Measurements from ENCODE around the gene SYNJ2. TPM values are rescaled to one million over a fixed set of nuclear protein-coding genes. Genes with fewer than 3 reads are reported as not detected.
A peak's percentile ranks its signal among the peaks of the same experiment; 100 is the strongest.
"Not testable (repeated sequence)": the region's sequence is repeated elsewhere in the genome, so short reads cannot be mapped to it uniquely, and the experiment has no call there.

SYNJ2 gene
- total RNA-seq, 2 experiments from 2014 or later, result 28.6 to 30.1 TPM

- H3K36me3 Mint-ChIP-seq (ENCODE audit: low read depth), result peaks cover 63% of the 10 kb centered on the region
- peaks cover 13% of the 10 kb centered on the region for H3K9me3 Mint-ChIP-seq (ENCODE audit: low read depth)
- H3K27ac Mint-ChIP-seq, result peak overlapping the region; percentile 72
- peak overlapping the region; percentile 13 for H3K4me3 Mint-ChIP-seq
- peaks cover under 1% of the 10 kb centered on the region for H3K27me3 Mint-ChIP-seq
- DNase-seq (peak; percentile 70), ATAC-seq (peak; percentile 58)
- intact Hi-C loops (cut with DNase I, micrococcal nuclease), result loop anchor here in 1 of 2 experiments (5.0 kb wide), 1 partner anchor 183 kb away; no protein-coding TSS in a partner anchor
- peaks cover 37% of the 10 kb centered on the region for H3K4me1 Mint-ChIP-seq
- CTCF ChIA-PET, result interaction anchor here (0.6 to 4.1 kb wide), 4 partner anchors 16 to 320 kb away, joined by 3 to 14 read pairs (median 5); partner anchors contain the start of gene SYNJ2
- POLR2A ChIA-PET, result no interaction called here
These were observed 36.4 kb upstream of the SYNJ2 start for GRCh38 chr6:157944983-157945931.

GRCh38 chr6:157946053-157946617 is 35.5 kb upstream of the SYNJ2 start:
- intact Hi-C loops (cut with DNase I, micrococcal nuclease), result no loop called here
- H3K27ac Mint-ChIP-seq, result peak overlapping the region; percentile 72
- no peak overlapping the region for H3K4me3 Mint-ChIP-seq
- H3K36me3 Mint-ChIP-seq (ENCODE audit: low read depth), result peaks cover 54% of the 10 kb centered on the region
- ChIA-PET CTCF (interaction anchor here (0.8 to 4.1 kb wide), 8 partner anchors 11 to 631 kb away, joined by 3 to 14 read pairs (median 4); partner anchors contain the start of gene SYNJ2), POLR2A (interaction anchor here (0.7 kb wide), 1 partner anchor 21 kb away, joined by 3 read pairs; no protein-coding TSS in a partner anchor)
- peaks cover 2% of the 10 kb centered on the region for H3K27me3 Mint-ChIP-seq
- H3K9me3 Mint-ChIP-seq (ENCODE audit: low read depth), result peaks cover 18% of the 10 kb centered on the region
- no peak for ATAC-seq
- DNase-seq, result no peak
- H3K4me1 Mint-ChIP-seq, result peaks cover 29% of the 10 kb centered on the region

DNA sequence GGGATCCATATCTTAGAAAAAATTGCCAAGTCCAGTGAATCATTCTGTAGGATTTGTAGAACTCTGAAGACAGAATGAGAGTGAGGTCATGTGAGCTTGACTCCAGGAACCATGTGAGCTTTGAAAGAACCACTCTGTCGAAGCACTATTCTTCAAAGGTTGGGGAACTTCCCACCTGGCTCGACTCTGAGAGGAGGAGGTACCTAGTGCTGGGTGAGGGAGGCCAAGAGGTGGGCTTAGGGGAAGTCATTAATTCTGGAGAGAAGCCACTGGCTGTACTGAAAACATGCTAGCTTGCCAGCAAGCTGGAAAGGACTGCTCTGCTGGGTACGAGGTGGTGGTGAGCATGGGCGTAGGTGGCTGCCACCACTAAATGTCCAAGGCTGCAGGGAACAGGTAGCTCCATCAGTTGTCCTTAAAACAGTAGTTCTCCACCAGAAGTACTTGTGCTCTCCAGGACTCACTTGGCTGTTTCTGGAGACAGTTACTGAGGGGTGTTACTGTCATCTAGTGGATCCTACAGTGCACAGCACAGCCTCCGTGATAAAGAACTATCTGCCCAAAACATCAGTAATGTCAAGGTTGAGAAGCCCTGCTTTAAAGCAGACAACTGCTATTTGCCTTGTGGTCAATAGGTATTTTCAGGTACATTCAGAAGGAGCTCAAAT is 34.7 kb upstream of the SYNJ2 start:
- CTCF ChIA-PET, result interaction anchor here (0.6 to 4.1 kb wide), 17 partner anchors 10 to 649 kb away, joined by 3 to 14 read pairs (median 3); partner anchors contain the start of gene SYNJ2
- Mint-ChIP-seq H3K9me3 (ENCODE audit: low read depth) (peaks cover 19% of the 10 kb centered on the region), H3K27me3 (peaks cover 2% of the 10 kb centered on the region), H3K36me3 (ENCODE audit: low read depth) (peaks cover 45% of the 10 kb centered on the region), H3K27ac (no peak overlapping the region), H3K4me3 (no peak overlapping the region), H3K4me1 (peaks cover 28% of the 10 kb centered on the region)
- POLR2A ChIA-PET, result interaction anchor here (0.7 kb wide), 1 partner anchor 20 kb away, joined by 3 read pairs; no protein-coding TSS in a partner anchor
- no peak for DNase-seq
- ATAC-seq, result peak; percentile 64
- intact Hi-C loops (cut with DNase I, micrococcal nuclease), result no loop called here

DNA sequence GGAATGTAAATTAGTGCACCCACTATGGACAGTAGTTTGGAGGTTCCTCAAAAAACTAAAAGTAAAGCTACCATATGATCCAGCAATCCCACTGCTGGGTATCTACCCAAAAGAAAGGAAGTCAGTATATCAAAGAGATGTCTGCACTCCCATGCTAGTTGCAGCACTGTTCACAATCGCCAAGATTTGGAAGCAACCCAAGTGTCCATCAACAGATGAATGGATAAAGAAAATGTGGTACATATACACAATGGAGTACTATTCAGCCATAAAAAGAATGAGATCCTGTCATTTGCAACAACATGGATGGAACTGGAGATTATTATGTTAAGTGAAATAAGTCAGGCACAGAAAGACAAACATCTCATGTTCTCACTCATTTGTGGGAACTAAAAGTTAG is 30.8 kb upstream of the SYNJ2 start:
- POLR2A ChIA-PET; H3K4me3 Mint-ChIP-seq; ATAC-seq; intact Hi-C loops (cut with DNase I, micrococcal nuclease); H3K27ac Mint-ChIP-seq; DNase-seq; H3K27me3 Mint-ChIP-seq: not testable (repeated sequence)
- peaks cover 14% of the 10 kb centered on the region for H3K9me3 Mint-ChIP-seq (ENCODE audit: low read depth)
- H3K4me1 Mint-ChIP-seq, result peaks cover 12% of the 10 kb centered on the region
- CTCF ChIA-PET, result interaction anchor here (0.9 kb wide), 1 partner anchor 12 kb away, joined by 4 read pairs; no protein-coding TSS in a partner anchor
- H3K36me3 Mint-ChIP-seq (ENCODE audit: low read depth), result peaks cover 12% of the 10 kb centered on the region

GRCh38 chr6:157951828-157952227 is 29.8 kb upstream of the SYNJ2 start:
- Mint-ChIP-seq H3K9me3 (ENCODE audit: low read depth) (peaks cover 14% of the 10 kb centered on the region), H3K36me3 (ENCODE audit: low read depth) (peaks cover 4% of the 10 kb centered on the region), H3K27me3 (peaks cover 2% of the 10 kb centered on the region), H3K4me3 (no peak overlapping the region), H3K27ac (no peak overlapping the region), H3K4me1 (peaks cover 3% of the 10 kb centered on the region)
- intact Hi-C loops (cut with DNase I, micrococcal nuclease), result no loop called here
- ChIA-PET POLR2A (no interaction called here), CTCF (interaction anchor here (0.8 to 0.9 kb wide), 2 partner anchors 105 to 367 kb away, joined by 3 to 4 read pairs; no protein-coding TSS in a partner anchor)
- DNase-seq (no peak), ATAC-seq (no peak)

DNA sequence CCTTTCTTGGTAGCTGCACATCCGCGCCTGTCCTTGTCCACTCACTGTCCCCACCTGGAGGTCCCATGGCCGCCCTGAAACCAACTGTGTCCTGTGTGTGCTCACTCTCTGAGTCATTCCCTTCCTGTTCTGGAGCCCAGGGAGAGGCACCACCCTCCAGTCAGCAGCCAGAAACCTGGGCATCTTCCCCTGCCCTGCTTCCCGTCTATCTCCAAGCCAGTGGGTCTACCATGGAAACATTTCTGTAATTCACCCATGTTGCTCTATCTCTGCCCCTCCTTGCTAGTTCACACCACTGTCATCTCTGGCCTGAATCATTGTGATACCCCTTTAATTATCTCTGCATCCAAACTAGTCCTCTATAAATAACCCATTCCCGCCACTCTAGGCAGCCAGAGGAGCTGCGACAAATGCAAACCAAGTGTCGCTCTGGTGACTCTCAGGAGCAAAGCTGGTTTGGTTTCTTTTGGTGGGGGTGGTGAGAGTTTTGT is 28.8 kb upstream of the SYNJ2 start:
- CTCF ChIA-PET, result no interaction called here
- ATAC-seq (no peak), DNase-seq (no peak)
- intact Hi-C loops (cut with DNase I, micrococcal nuclease), result no loop called here
- no peaks in the 10 kb centered on the region for H3K4me1 Mint-ChIP-seq
- peaks cover 14% of the 10 kb centered on the region for H3K9me3 Mint-ChIP-seq (ENCODE audit: low read depth)
- H3K27me3 Mint-ChIP-seq, result peaks cover 2% of the 10 kb centered on the region
- no peak overlapping the region for H3K27ac Mint-ChIP-seq
- H3K36me3 Mint-ChIP-seq (ENCODE audit: low read depth), result no peaks in the 10 kb centered on the region
- no peak overlapping the region for H3K4me3 Mint-ChIP-seq
- POLR2A ChIA-PET, result no interaction called here

DNA sequence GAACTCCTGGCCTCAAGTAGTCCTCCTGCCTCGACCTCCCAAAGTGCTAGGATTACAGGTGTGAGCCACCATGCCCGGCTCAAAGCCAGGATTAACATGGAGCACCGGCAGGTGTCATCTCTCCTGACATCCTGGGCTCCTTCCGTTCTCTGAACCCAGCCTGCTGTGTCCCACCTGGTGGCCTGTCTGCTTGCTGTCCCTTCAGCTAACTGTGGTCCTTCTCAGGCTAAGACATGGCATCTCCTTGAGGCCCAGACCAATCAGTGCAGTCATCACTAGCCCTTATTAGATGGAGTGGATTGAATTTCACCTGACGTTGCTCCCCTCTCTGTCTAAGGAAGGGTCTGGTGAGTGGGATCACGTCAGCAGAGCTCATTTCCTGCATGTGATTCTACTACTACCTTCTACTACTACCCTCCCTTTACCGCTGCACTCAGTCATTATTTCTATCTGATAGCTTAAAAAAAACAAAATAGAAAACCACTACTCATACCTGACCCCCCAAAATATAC is 28.0 kb upstream of the SYNJ2 start:
- H3K36me3 Mint-ChIP-seq (ENCODE audit: low read depth), result peaks cover 2% of the 10 kb centered on the region
- intact Hi-C loops (cut with DNase I, micrococcal nuclease), result no loop called here
- no peak overlapping the region for H3K4me3 Mint-ChIP-seq
- ChIA-PET CTCF (interaction anchor here (1.2 to 1.3 kb wide), 2 partner anchors 119 to 679 kb away, joined by 3 read pairs; no protein-coding TSS in a partner anchor), POLR2A (no interaction called here)
- ATAC-seq (no peak), DNase-seq (no peak)
- H3K4me1 Mint-ChIP-seq, result no peaks in the 10 kb centered on the region
- no peak overlapping the region for H3K27ac Mint-ChIP-seq
- peaks cover 2% of the 10 kb centered on the region for H3K27me3 Mint-ChIP-seq
- H3K9me3 Mint-ChIP-seq (ENCODE audit: low read depth), result peaks cover 17% of the 10 kb centered on the region

GRCh38 chr6:157954150-157955117 is 27.2 kb upstream of the SYNJ2 start:
- no peak for DNase-seq
- ChIA-PET CTCF (interaction anchor here (1.2 to 1.3 kb wide), 2 partner anchors 118 to 680 kb away, joined by 3 read pairs; no protein-coding TSS in a partner anchor), POLR2A (no interaction called here)
- H3K9me3 Mint-ChIP-seq (ENCODE audit: low read depth), result peaks cover 16% of the 10 kb centered on the region
- H3K27me3 Mint-ChIP-seq, result peaks cover 2% of the 10 kb centered on the region
- H3K4me1 Mint-ChIP-seq, result no peaks in the 10 kb centered on the region
- no peak overlapping the region for H3K4me3 Mint-ChIP-seq
- no peak overlapping the region for H3K27ac Mint-ChIP-seq
- peaks cover 7% of the 10 kb centered on the region for H3K36me3 Mint-ChIP-seq (ENCODE audit: low read depth)
- intact Hi-C loops (cut with DNase I, micrococcal nuclease), result no loop called here
- ATAC-seq, result no peak

- Mint-ChIP-seq H3K4me1 (no peaks in the 10 kb centered on the region), H3K9me3 (ENCODE audit: low read depth) (peaks cover 19% of the 10 kb centered on the region), H3K27me3 (no peaks in the 10 kb centered on the region), H3K4me3 (no peak overlapping the region), H3K36me3 (ENCODE audit: low read depth) (peaks cover 9% of the 10 kb centered on the region), H3K27ac (no peak overlapping the region)
- intact Hi-C loops (cut with DNase I, micrococcal nuclease), result no loop called here
- ATAC-seq, result no peak
- ChIA-PET CTCF (interaction anchor here (0.6 kb wide), 1 partner anchor 39 kb away, joined by 3 read pairs; no protein-coding TSS in a partner anchor), POLR2A (no interaction called here)
- no peak for DNase-seq
These were observed 26.0 kb upstream of the SYNJ2 start for GRCh38 chr6:157955675-157956074.

- Mint-ChIP-seq H3K36me3 (ENCODE audit: low read depth) (peaks cover 9% of the 10 kb centered on the region), H3K27ac (no peak overlapping the region), H3K27me3 (peaks cover 1% of the 10 kb centered on the region), H3K4me1 (peaks cover 2% of the 10 kb centered on the region), H3K4me3 (no peak overlapping the region), H3K9me3 (ENCODE audit: low read depth) (peaks cover 15% of the 10 kb centered on the region)
- intact Hi-C loops (cut with DNase I, micrococcal nuclease), result no loop called here
- CTCF ChIA-PET, result interaction anchor here (0.9 to 1.6 kb wide), 2 partner anchors 9 to 116 kb away, joined by 3 to 6 read pairs; no protein-coding TSS in a partner anchor
- POLR2A ChIA-PET, result no interaction called here
- ATAC-seq (no peak), DNase-seq (no peak)
These were observed 25.4 kb upstream of the SYNJ2 start for GRCh38 chr6:157956171-157956730.
